ENCODE measurements around the gene COLEC11. TPM values are rescaled to one million over a fixed set of nuclear protein-coding genes. Genes with fewer than 3 reads are reported as not detected.
A peak's percentile ranks its signal among the peaks of the same experiment; 100 is the strongest.

The COLEC11 gene
- total and polyA plus RNA-seq, 8 donors: 0.84 to 7.1 (median 4.3) TPM

DNA sequence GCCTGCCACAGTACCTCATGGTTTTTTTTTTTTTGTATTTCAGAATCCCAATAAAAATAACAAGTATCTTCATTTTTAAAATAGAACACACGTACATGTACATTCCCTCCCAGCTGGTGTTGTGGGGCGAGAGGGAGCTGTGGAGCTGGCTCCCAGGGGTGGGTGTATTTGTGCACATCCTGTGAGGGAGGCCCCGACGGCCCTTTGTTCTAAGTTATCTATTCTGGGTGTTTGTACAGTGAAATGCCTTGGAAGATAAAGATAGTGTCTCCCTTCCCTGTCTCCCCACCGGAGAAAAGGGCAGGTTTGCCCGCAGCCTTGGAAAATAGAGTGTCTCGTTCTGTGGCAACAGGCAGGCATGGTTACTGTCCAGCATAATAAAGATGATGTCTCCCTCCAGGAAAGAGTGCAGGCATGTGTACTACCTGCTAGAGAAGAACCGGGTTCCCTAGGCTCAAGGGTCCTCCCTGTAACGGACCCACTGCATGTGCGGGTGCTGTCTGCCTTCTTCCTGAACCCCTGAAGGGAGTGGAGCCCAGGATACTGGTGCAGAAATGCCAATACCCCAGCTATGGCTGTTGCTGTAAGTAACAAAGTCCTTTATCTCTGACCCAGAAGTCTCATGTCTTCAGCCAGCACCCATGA, 51.0 kb downstream of the COLEC11 start:
- TF ChIP-seq, protein P1, sequence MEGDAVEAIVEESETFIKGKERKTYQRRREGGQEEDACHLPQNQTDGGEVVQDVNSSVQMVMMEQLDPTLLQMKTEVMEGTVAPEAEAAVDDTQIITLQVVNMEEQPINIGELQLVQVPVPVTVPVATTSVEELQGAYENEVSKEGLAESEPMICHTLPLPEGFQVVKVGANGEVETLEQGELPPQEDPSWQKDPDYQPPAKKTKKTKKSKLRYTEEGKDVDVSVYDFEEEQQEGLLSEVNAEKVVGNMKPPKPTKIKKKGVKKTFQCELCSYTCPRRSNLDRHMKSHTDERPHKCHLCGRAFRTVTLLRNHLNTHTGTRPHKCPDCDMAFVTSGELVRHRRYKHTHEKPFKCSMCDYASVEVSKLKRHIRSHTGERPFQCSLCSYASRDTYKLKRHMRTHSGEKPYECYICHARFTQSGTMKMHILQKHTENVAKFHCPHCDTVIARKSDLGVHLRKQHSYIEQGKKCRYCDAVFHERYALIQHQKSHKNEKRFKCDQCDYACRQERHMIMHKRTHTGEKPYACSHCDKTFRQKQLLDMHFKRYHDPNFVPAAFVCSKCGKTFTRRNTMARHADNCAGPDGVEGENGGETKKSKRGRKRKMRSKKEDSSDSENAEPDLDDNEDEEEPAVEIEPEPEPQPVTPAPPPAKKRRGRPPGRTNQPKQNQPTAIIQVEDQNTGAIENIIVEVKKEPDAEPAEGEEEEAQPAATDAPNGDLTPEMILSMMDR (IDR thresholded peaks at IDR 0.05): no peak
- Histone ChIP-seq H3K27ac (no peak overlapping the region), H3K36me3 (no peaks in the 10 kb centered on the region), H3K4me1 (peaks cover 0 to 6% of the 10 kb centered on the region in 2 donors), H3K9me3 (no peaks in the 10 kb centered on the region), H3K27me3 (peaks cover 0 to 10% of the 10 kb centered on the region in 2 donors), H3K4me3 (no peak overlapping the region)
- DNase-seq: peak in 1 of 4 donors; percentile 59
- ATAC-seq: no peak
- intact Hi-C loops (cut with DNase I): loop anchor here in 1 of 2 donors (10.0 kb wide), 1 partner anchor 221 kb away; no protein-coding TSS in a partner anchor

DNA sequence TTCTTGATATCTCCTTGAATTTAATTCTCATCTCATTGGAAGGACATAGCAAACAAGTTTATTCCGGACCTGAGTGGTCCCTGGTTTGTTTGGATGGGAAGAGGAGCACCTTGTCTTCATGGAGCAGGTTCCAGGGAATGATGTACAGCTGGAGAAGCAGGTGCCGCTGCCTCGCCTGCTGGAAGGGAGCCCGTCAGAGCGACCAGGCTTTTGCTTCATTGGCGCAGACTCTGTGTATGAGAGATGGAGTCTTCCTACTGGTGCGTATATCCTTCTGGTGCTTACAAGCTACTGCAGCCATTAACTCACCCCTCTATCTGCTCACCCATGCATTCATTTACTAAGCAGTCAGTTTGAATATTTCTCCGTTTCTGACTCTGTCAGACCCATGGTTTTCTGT, 51.5 kb downstream of the COLEC11 start:
- Histone ChIP-seq H3K4me1 (peaks cover 0 to 8% of the 10 kb centered on the region in 2 donors), H3K27ac (no peak overlapping the region), H3K9me3 (no peaks in the 10 kb centered on the region), H3K4me3 (no peak overlapping the region), H3K27me3 (peaks cover 0 to 12% of the 10 kb centered on the region in 2 donors), H3K36me3 (no peaks in the 10 kb centered on the region)
- ATAC-seq: no peak
- TF ChIP-seq, protein P1 (IDR thresholded peaks at IDR 0.05): no peak
- intact Hi-C loops (cut with DNase I): loop anchor here in 1 of 2 donors (10.0 kb wide), 1 partner anchor 222 kb away; no protein-coding TSS in a partner anchor
- peak in 1 of 4 donors; percentile 24 for DNase-seq

DNA sequence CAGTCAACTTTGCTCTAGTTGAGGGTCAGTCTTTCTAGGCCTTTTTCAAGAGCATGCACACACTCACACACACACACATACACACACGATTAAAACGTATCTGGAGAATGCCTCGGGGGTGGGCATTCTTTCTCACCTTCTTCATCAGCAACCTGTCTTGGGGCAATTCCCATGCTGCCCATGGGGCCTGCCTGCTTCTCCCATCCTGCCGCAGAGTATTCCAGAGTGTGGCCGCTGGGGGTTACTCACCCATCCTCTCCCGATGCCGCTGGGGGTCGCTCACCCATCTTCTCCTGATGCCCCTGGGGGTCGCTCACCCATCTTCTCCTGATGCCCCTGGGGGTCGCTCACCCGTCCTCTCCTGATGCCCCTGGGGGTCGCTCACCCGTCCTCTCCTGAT, 52.3 kb downstream of the COLEC11 start:
- intact Hi-C loops (cut with DNase I): loop anchor here in 1 of 2 donors (10.0 kb wide), 1 partner anchor 222 kb away; no protein-coding TSS in a partner anchor
- TF ChIP-seq, protein P1 (IDR thresholded peaks at IDR 0.05): no peak
- peak in 1 of 4 donors; percentile 61 for DNase-seq
- H3K27ac ChIP-seq: no peak overlapping the region
- peaks cover 6 to 15% of the 10 kb centered on the region in 2 donors for H3K4me1 ChIP-seq
- no peak overlapping the region for H3K4me3 ChIP-seq
- no peaks in the 10 kb centered on the region for H3K36me3 ChIP-seq
- H3K27me3 ChIP-seq: peaks cover 0 to 20% of the 10 kb centered on the region in 2 donors
- ATAC-seq: no peak
- H3K9me3 ChIP-seq: no peaks in the 10 kb centered on the region

DNA sequence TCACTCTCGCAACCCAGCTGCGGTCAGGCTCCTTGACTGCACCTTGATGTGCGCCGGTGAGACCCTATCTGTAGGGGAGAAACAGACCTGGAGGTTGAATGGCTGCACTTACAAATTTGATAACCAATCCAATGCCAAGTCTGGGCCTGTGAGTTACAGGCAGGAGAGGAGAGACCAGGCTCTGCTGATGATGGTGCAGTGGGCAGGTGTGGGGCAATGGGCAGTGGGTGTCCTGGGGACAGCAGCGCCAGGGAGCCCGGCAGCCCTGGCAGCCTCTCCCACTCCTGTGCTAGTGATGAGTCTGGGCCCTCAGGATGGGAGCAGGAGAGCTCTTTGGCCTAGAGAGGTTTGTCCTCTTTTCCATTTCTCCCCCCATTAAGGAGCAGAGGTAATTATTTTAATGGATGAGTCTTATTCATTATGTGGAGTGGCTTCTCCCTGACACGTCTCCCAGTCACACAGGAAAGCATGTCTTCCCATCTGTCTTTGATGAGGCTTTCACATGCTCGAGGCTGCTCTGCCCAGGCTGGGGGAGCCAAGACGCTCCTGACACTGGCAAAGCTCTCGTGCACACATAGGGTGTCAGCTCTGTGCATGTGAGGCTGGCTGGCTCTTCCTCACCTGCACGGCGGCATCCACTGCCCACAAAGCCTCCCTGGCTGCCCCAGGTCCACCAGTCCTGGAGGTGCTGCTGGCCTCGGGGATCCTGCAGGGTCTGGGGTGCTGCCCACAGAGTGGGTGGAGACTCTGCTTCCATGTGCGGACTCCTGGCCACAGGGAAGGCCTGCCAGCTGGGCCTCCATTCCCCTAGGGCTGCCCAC, 53.1 kb downstream of the COLEC11 start:
- Histone ChIP-seq H3K4me3 (no peak overlapping the region), H3K27me3 (peaks cover 0 to 28% of the 10 kb centered on the region in 2 donors), H3K9me3 (no peaks in the 10 kb centered on the region), H3K36me3 (no peaks in the 10 kb centered on the region), H3K27ac (no peak overlapping the region), H3K4me1 (peaks cover 6 to 15% of the 10 kb centered on the region in 2 donors)
- peak in 1 of 4 donors; percentile 65 for DNase-seq
- ATAC-seq: no peak
- intact Hi-C loops (cut with DNase I): loop anchor here in 1 of 2 donors (10.0 kb wide), 1 partner anchor 223 kb away; no protein-coding TSS in a partner anchor
- TF ChIP-seq, protein P1 (IDR thresholded peaks at IDR 0.05): no peak

Measured in left lung (tissue), 10 donors.